Caco-2 (cell line): ENCODE data around the gene CPSF3. TPM values are rescaled to one million over a fixed set of nuclear protein-coding genes. Genes with fewer than 3 reads are reported as not detected.

Experiments
- BruUV-seq: library from RNA; stranded (reverse); fragments of 400-500 nt; replicated peaks from 2 replicates; lab custom pipeline; 2021; lab: Mats Ljungman, UMichigan
- CTCF ChIA-PET: fragments of 300-600 bp; sonication (Branson Sonifier 250); formaldehyde crosslinking; loops from one replicate; lab custom pipeline; 2022; ENCODE audit warnings: antibody characterized with exemption; lab: Charles Lee
- POLR2A ChIA-PET: fragments of 300-600 bp; sonication (Branson Sonifier 250); formaldehyde crosslinking; loops from one replicate; lab custom pipeline; 2022; ENCODE audit warnings: antibody characterized with exemption; lab: Charles Lee
- DNase-seq, 2 experiments: peaks; one replicate each; pipeline versions ENCODE4 v3.0.0 to v3.0.0-alpha.2; 2020 to 2022
- H3K27me3 ChIP-seq: replicated peaks from 2 replicates; pipeline ENCODE4 v1.6.0; 2011; ENCODE audit warnings: low read length; ENCODE audit not compliant: control insufficient read depth, insufficient read depth
- H3K36me3 ChIP-seq: 2 replicates; pipeline ENCODE4 v1.5.1; 2011; ENCODE audit warnings: low read length; ENCODE audit not compliant: control insufficient read depth, insufficient read depth
- H3K4me1 ChIP-seq: fragments of 250-450 bp; sonication (Bioruptor Pico); 2 replicates; pipeline ENCODE4 v1.5.1; 2020; ENCODE audit warnings: mild to moderate bottlenecking
- H3K4me3 ChIP-seq: 2 replicates; pipeline ENCODE4 v1.5.1; 2011; ENCODE audit warnings: low read depth, mild to moderate bottlenecking, control low read depth, low read length
- H3K9me3 ChIP-seq: fragments of 250-450 bp; sonication (Bioruptor Pico); 2 replicates; pipeline ENCODE4 v1.5.1; 2020; ENCODE audit warnings: mild to moderate bottlenecking, moderate library complexity
- H3K27ac Mint-ChIP-seq: one replicate; pipeline ENCODE4 v1.8.0; 2022; ENCODE audit warnings: mixed read lengths; ENCODE audit not compliant: unreplicated experiment
- H3K27me3 Mint-ChIP-seq: one replicate; pipeline ENCODE4 v1.8.0; 2022; ENCODE audit warnings: mixed read lengths; ENCODE audit not compliant: insufficient read depth, unreplicated experiment
- H3K36me3 Mint-ChIP-seq: one replicate; pipeline ENCODE4 v1.8.0; 2022; ENCODE audit warnings: mild to moderate bottlenecking, mixed read lengths; ENCODE audit not compliant: insufficient read depth, unreplicated experiment
- H3K4me1 Mint-ChIP-seq: one replicate; pipeline ENCODE4 v1.8.0; 2022; ENCODE audit warnings: low read depth, mixed read lengths; ENCODE audit not compliant: unreplicated experiment
- H3K4me3 Mint-ChIP-seq: one replicate; pipeline ENCODE4 v1.8.0; 2022; ENCODE audit warnings: mild to moderate bottlenecking, moderate library complexity, mixed read lengths; ENCODE audit not compliant: unreplicated experiment
- H3K9me3 Mint-ChIP-seq: one replicate; pipeline ENCODE4 v1.8.0; 2022; ENCODE audit warnings: mixed read lengths; ENCODE audit not compliant: unreplicated experiment
- CTCF ChIP-seq, 2 experiments: fragments of 200-600 bp in 1 of 2; IDR thresholded peaks; 1 replicate in 1 of 2; 2 replicates in 1 of 2; pipeline versions ENCODE4 v1.5.1 to v1.8.0; 2011 to 2022; ENCODE audit warnings: antibody characterized with exemption in 1 of 2, control low read depth in 1 of 2, inconsistent platforms in 1 of 2, low read depth in 1 of 2, low read length in 1 of 2, mild to moderate bottlenecking in 1 of 2, moderate library complexity in 1 of 2; ENCODE audit not compliant: insufficient read depth in 1 of 2, severe bottlenecking in 1 of 2, unreplicated experiment in 1 of 2
- intact Hi-C: fragments of 100-400 bp; cut with micrococcal nuclease; formaldehyde crosslinking; loops from one replicate; pipeline ENCODE4 v1.10.0; 2022; ENCODE audit not compliant: unreplicated experiment
- total RNA-seq: library from RNA; stranded (reverse); gene quantifications from 2 replicates; pipeline ENCODE4 v1.2.3, GENCODE V29; 2022

The CPSF3 gene
- total RNA-seq, 1 experiment from 2014 or later: 95.0 TPM

- Histone ChIP-seq H3K4me1 (no peaks in the 10 kb centered on the region), H3K9me3 (no peaks in the 10 kb centered on the region), H3K36me3 (peaks cover 4% of the 10 kb centered on the region), H3K27me3 (no peaks in the 10 kb centered on the region), H3K4me3 (no peak overlapping the region)
- Mint-ChIP-seq H3K4me3 (no peak overlapping the region), H3K9me3 (no peaks in the 10 kb centered on the region), H3K36me3 (peaks cover 73% of the 10 kb centered on the region), H3K27me3 (no peaks in the 10 kb centered on the region), H3K4me1 (no peaks in the 10 kb centered on the region), H3K27ac (no peak overlapping the region)
- ChIA-PET CTCF (interaction anchor here (0.6 kb wide), 1 partner anchor 113 kb away, joined by 3 read pairs; the partner anchor contains the start of gene YWHAQ), POLR2A (interaction anchor here (0.6 kb wide), 2 partner anchors 16 to 1336 kb away, joined by 6 read pairs; no protein-coding TSS in a partner anchor)
- DNase-seq: no peak
- no peak for TF ChIP-seq CTCF (IDR thresholded peaks at IDR 0.05; ENCODE audit: insufficient read depth in 1 of 2, low read depth in 1 of 2, low read length in 1 of 2, severe bottlenecking in 1 of 2, unreplicated experiment in 1 of 2)
- intact Hi-C loops: no loop called here
- BruUV-seq: no TSS peak
Measured at GRCh38 chr2:9517118-9517782, 93.8 kb downstream of the CPSF3 start.

GRCh38 chr2:9518163-9518562, 94.7 kb downstream of the CPSF3 start:
- Histone ChIP-seq H3K27me3 (no peaks in the 10 kb centered on the region), H3K4me1 (no peaks in the 10 kb centered on the region), H3K9me3 (no peaks in the 10 kb centered on the region), H3K4me3 (no peak overlapping the region), H3K36me3 (peaks cover 4% of the 10 kb centered on the region)
- no peaks in the 10 kb centered on the region for H3K27me3 Mint-ChIP-seq
- ChIA-PET POLR2A (interaction anchor here (0.6 kb wide), 2 partner anchors 15 to 1335 kb away, joined by 6 read pairs; no protein-coding TSS in a partner anchor), CTCF (interaction anchor here (0.6 kb wide), 1 partner anchor 112 kb away, joined by 3 read pairs; the partner anchor contains the start of gene YWHAQ)
- BruUV-seq: no TSS peak
- intact Hi-C loops: no loop called here
- no peak overlapping the region for H3K4me3 Mint-ChIP-seq
- TF ChIP-seq CTCF (IDR thresholded peaks at IDR 0.05; ENCODE audit: insufficient read depth in 1 of 2, low read depth in 1 of 2, low read length in 1 of 2, severe bottlenecking in 1 of 2, unreplicated experiment in 1 of 2): no peak
- DNase-seq: no peak
- no peaks in the 10 kb centered on the region for H3K9me3 Mint-ChIP-seq
- peaks cover 68% of the 10 kb centered on the region for H3K36me3 Mint-ChIP-seq
- H3K27ac Mint-ChIP-seq: no peak overlapping the region
- H3K4me1 Mint-ChIP-seq: no peaks in the 10 kb centered on the region

DNA sequence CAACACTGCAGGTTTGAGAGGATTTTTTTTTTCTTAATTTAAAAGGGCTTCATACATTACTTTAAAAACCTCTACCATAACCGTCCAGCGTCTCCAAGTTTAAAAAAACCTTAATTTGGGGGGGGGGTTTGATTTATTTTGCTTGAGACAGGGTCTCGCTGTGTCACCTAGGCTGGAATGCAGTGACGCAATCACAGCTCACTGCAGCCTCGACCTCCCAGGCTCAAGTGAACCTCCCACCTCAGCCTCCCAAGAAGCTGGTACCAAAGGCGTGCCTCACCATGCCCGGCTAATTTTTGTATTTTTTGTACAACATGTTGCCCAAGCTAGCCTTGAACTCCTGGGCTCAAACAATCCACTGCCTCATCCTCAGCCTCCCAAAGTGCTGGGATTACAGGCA, 95.3 kb downstream of the CPSF3 start:
- Mint-ChIP-seq H3K4me1 (no peaks in the 10 kb centered on the region), H3K27ac (no peak overlapping the region), H3K27me3 (no peaks in the 10 kb centered on the region), H3K36me3 (peaks cover 68% of the 10 kb centered on the region), H3K9me3 (no peaks in the 10 kb centered on the region), H3K4me3 (no peak overlapping the region)
- no peaks in the 10 kb centered on the region for H3K4me1 ChIP-seq
- H3K9me3 ChIP-seq: no peaks in the 10 kb centered on the region
- intact Hi-C loops: no loop called here
- no peaks in the 10 kb centered on the region for H3K27me3 ChIP-seq
- no TSS peak for BruUV-seq
- no peak overlapping the region for H3K4me3 ChIP-seq
- peaks cover 4% of the 10 kb centered on the region for H3K36me3 ChIP-seq
- POLR2A ChIA-PET: no interaction called here
- TF ChIP-seq CTCF (IDR thresholded peaks at IDR 0.05; ENCODE audit: insufficient read depth in 1 of 2, low read depth in 1 of 2, low read length in 1 of 2, severe bottlenecking in 1 of 2, unreplicated experiment in 1 of 2): no peak
- DNase-seq: no peak
- CTCF ChIA-PET: no interaction called here
